ENCODE results near the gene BEST3. TPM values are rescaled to one million over a fixed set of nuclear protein-coding genes. Genes with fewer than 3 reads are reported as not detected.

BEST3 gene
- total RNA-seq, 1 donor, result under 0.01 TPM

GRCh38 chr12:69620921-69621320 is 78.2 kb downstream of the BEST3 start:
- H3K36me3 ChIP-seq (ENCODE audit: insufficient read depth, low read length), result no peaks in the 10 kb centered on the region
- no peak overlapping the region for H3K27ac ChIP-seq (ENCODE audit: low read depth, low read length)
- no peaks in the 10 kb centered on the region for H4K20me1 ChIP-seq (ENCODE audit: insufficient read depth, low read length)
- no peaks in the 10 kb centered on the region for H3K9me3 ChIP-seq (ENCODE audit: low read depth, low read length)
- DNase-seq (ENCODE audit: insufficient read length, low spot score, missing footprints), result no peak
- no peak overlapping the region for H3K4me2 ChIP-seq (ENCODE audit: insufficient read depth, low read length)
- no peaks in the 10 kb centered on the region for H3K79me2 ChIP-seq (ENCODE audit: insufficient read depth, low read length)
- H2AFZ ChIP-seq (ENCODE audit: low read length), result no peak overlapping the region
- peaks cover 2% of the 10 kb centered on the region for H3K27me3 ChIP-seq (ENCODE audit: insufficient read depth, low read length)
- TF ChIP-seq, protein P1, sequence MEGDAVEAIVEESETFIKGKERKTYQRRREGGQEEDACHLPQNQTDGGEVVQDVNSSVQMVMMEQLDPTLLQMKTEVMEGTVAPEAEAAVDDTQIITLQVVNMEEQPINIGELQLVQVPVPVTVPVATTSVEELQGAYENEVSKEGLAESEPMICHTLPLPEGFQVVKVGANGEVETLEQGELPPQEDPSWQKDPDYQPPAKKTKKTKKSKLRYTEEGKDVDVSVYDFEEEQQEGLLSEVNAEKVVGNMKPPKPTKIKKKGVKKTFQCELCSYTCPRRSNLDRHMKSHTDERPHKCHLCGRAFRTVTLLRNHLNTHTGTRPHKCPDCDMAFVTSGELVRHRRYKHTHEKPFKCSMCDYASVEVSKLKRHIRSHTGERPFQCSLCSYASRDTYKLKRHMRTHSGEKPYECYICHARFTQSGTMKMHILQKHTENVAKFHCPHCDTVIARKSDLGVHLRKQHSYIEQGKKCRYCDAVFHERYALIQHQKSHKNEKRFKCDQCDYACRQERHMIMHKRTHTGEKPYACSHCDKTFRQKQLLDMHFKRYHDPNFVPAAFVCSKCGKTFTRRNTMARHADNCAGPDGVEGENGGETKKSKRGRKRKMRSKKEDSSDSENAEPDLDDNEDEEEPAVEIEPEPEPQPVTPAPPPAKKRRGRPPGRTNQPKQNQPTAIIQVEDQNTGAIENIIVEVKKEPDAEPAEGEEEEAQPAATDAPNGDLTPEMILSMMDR (IDR thresholded peaks at IDR 0.05; ENCODE audit: extremely low read depth, low read depth, low read length), result no peak
- no peaks in the 10 kb centered on the region for H3K4me1 ChIP-seq (ENCODE audit: insufficient read depth, low read length)
- no peak overlapping the region for H3K4me3 ChIP-seq (ENCODE audit: insufficient read depth, low read length)

DNA sequence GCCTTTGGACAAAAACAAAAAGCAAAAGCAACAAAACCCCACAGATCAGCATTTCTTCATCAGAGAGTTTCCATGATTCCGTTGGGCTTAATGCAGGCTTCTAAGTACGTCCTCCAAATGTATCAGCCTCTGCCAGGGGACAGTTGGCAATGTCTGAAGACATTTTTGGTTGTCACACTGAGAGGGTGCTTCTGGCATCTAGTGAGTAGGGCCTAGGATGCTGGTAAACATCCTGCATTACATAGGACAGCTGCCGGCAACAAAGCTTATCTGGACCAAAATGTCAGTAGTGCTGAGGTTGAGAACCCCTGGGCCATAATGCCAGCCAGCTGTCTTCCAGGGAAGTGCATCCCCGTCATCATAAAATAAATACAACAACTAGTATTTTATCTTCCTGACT is 79.0 kb downstream of the BEST3 start:
- H3K79me2 ChIP-seq (ENCODE audit: insufficient read depth, low read length), result no peaks in the 10 kb centered on the region
- no peaks in the 10 kb centered on the region for H3K9me3 ChIP-seq (ENCODE audit: low read depth, low read length)
- H4K20me1 ChIP-seq (ENCODE audit: insufficient read depth, low read length), result no peaks in the 10 kb centered on the region
- DNase-seq (ENCODE audit: insufficient read length, low spot score, missing footprints), result no peak
- TF ChIP-seq, protein P1 (IDR thresholded peaks at IDR 0.05; ENCODE audit: extremely low read depth, low read depth, low read length), result no peak
- no peak overlapping the region for H3K4me3 ChIP-seq (ENCODE audit: insufficient read depth, low read length)
- H2AFZ ChIP-seq (ENCODE audit: low read length), result no peak overlapping the region
- H3K27me3 ChIP-seq (ENCODE audit: insufficient read depth, low read length), result peaks cover 2% of the 10 kb centered on the region
- no peak overlapping the region for H3K4me2 ChIP-seq (ENCODE audit: insufficient read depth, low read length)
- no peak overlapping the region for H3K27ac ChIP-seq (ENCODE audit: low read depth, low read length)
- H3K36me3 ChIP-seq (ENCODE audit: insufficient read depth, low read length), result no peaks in the 10 kb centered on the region
- no peaks in the 10 kb centered on the region for H3K4me1 ChIP-seq (ENCODE audit: insufficient read depth, low read length)

GRCh38 chr12:69619050-69619449 is 80.1 kb downstream of the BEST3 start:
- Histone ChIP-seq H4K20me1 (ENCODE audit: insufficient read depth, low read length) (no peaks in the 10 kb centered on the region), H3K4me1 (ENCODE audit: insufficient read depth, low read length) (no peaks in the 10 kb centered on the region), H3K4me3 (ENCODE audit: insufficient read depth, low read length) (no peak overlapping the region), H2AFZ (ENCODE audit: low read length) (no peak overlapping the region), H3K9me3 (ENCODE audit: low read depth, low read length) (no peaks in the 10 kb centered on the region), H3K79me2 (ENCODE audit: insufficient read depth, low read length) (no peaks in the 10 kb centered on the region), H3K4me2 (ENCODE audit: insufficient read depth, low read length) (no peak overlapping the region), H3K36me3 (ENCODE audit: insufficient read depth, low read length) (no peaks in the 10 kb centered on the region), H3K27ac (ENCODE audit: low read depth, low read length) (no peak overlapping the region), H3K27me3 (ENCODE audit: insufficient read depth, low read length) (peaks cover 2% of the 10 kb centered on the region)
- TF ChIP-seq, protein P1 (IDR thresholded peaks at IDR 0.05; ENCODE audit: extremely low read depth, low read depth, low read length), result no peak
- DNase-seq (ENCODE audit: insufficient read length, low spot score, missing footprints), result no peak

GRCh38 chr12:69616025-69616424 is 83.1 kb downstream of the BEST3 start:
- Histone ChIP-seq H3K79me2 (ENCODE audit: insufficient read depth, low read length) (no peaks in the 10 kb centered on the region), H3K27me3 (ENCODE audit: insufficient read depth, low read length) (peaks cover 5% of the 10 kb centered on the region), H3K27ac (ENCODE audit: low read depth, low read length) (no peak overlapping the region), H3K36me3 (ENCODE audit: insufficient read depth, low read length) (no peaks in the 10 kb centered on the region), H2AFZ (ENCODE audit: low read length) (no peak overlapping the region), H3K4me2 (ENCODE audit: insufficient read depth, low read length) (no peak overlapping the region), H3K9me3 (ENCODE audit: low read depth, low read length) (no peaks in the 10 kb centered on the region), H4K20me1 (ENCODE audit: insufficient read depth, low read length) (no peaks in the 10 kb centered on the region), H3K4me3 (ENCODE audit: insufficient read depth, low read length) (no peak overlapping the region), H3K4me1 (ENCODE audit: insufficient read depth, low read length) (no peaks in the 10 kb centered on the region)
- TF ChIP-seq, protein P1 (IDR thresholded peaks at IDR 0.05; ENCODE audit: extremely low read depth, low read depth, low read length), result no peak
- DNase-seq (ENCODE audit: insufficient read length, low spot score, missing footprints), result no peak

Measured in osteoblast (primary cell).